Measurements from ENCODE around the gene KRT85. TPM values are rescaled to one million over a fixed set of nuclear protein-coding genes. Genes with fewer than 3 reads are reported as not detected.

The KRT85 gene
- total RNA-seq (2016; rRNA removed; fragmentation: Illumina TruSeq; extraction: Trizol) (not detected in 2 replicates), polyA plus RNA-seq (2011; rRNA removed) (not detected in 2 replicates), polyA minus RNA-seq (2011; rRNA and poly(A)+ RNA removed; ENCODE audit: low replicate concordance) (not detected in 2 replicates), Bru-seq, nascent RNA (not detected), BruChase-seq, experiment 1, labeled RNA remaining after a 6-hour chase (not detected), BruChase-seq, experiment 2, labeled RNA remaining after a 2-hour chase (not detected)
- not detected in 2 replicates for total RNA-seq (2016; cell fraction: cytosol; rRNA removed; fragmentation: Illumina TruSeq; extraction: Trizol; ENCODE audit: low read depth)
- not detected in 2 replicates for total RNA-seq (2016; cell fraction: insoluble cytoplasmic fraction; rRNA removed; fragmentation: Illumina TruSeq; extraction: Trizol)
- total RNA-seq (2016; cell fraction: membrane; rRNA removed; fragmentation: Illumina TruSeq; extraction: Trizol): not detected in 2 replicates
- total RNA-seq (2016; cell fraction: nucleus; rRNA removed; fragmentation: Illumina TruSeq; extraction: Trizol): not detected in 2 replicates
- not detected in 2 replicates for polyA plus RNA-seq (2011; cell fraction: cytosol; rRNA removed)
- not detected in 2 replicates for polyA plus RNA-seq (2011; cell fraction: nucleus; rRNA removed)
- not detected in 2 replicates for polyA plus RNA-seq (2012)
- polyA plus RNA-seq (2016; cell fraction: cytosol; fragmentation: Illumina TruSeq; extraction: Trizol; ENCODE audit: low read depth): not detected in 2 replicates
- polyA plus RNA-seq (2016; cell fraction: insoluble cytoplasmic fraction; fragmentation: Illumina TruSeq; extraction: Trizol; ENCODE audit: low read depth): not detected in 2 replicates
- not detected in 2 replicates for polyA plus RNA-seq (2016; cell fraction: membrane; fragmentation: Illumina TruSeq; extraction: Trizol; ENCODE audit: low read depth)
- polyA plus RNA-seq (2016; cell fraction: nucleus; fragmentation: Illumina TruSeq; extraction: Trizol; ENCODE audit: insufficient read depth, low read depth): not detected in 2 replicates
- polyA minus RNA-seq (2011; cell fraction: cytosol; rRNA and poly(A)+ RNA removed): not detected in 2 replicates
- polyA minus RNA-seq (2011; cell fraction: nucleus; rRNA and poly(A)+ RNA removed): not detected in 2 replicates
- long read RNA-seq, experiment 1: 0 reads
- long read RNA-seq, experiment 2: 0 reads

DNA sequence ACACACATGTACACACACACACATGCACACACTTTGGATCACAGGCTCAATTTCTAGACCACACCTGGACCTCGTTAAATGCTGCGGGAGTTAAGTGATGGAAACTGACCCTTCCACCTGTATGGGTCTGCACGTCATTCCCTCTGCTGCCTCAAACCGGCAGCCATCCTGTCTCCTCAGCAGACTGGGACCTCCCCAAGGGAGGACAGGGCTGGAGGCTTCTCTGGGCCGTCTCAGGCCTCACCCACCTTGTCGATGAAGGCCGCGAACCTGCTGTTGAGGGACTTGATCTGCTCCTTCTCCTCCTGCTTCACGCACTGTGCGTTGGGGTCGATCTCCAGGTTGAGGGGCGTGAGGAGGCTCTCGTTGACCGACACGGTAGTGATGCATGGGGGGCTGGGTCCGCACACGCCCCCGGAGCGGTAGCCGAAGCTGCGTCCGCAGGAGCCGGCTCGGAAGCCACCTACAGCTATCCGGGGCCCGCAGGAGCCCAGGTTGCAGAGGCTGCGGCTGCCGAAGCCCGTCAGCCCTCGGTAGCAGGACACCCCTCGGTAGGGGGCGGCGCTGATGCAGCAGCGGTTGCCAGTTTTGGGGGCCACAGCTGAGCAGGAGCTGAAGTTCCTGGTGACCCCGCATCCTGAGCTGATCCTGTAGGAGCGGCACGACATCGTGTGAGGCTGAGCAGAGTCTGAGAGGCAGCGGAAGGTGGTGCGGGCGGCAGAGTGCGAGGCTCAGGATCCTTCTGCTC, at the start of gene KRT85:
Gene KRT85, minus strand, starts transcription at position 744 of the 748 bp plus-strand sequence. Its CDS starts 76 bp downstream, at position 668.
- H3K79me2 ChIP-seq (ENCODE audit: insufficient read depth, low read length): no peaks in the 10 kb centered on the region
- no peak within 1 kb of the TSS for H3K9ac ChIP-seq (ENCODE audit: insufficient read depth, low read depth, low read length)
- H2AFZ ChIP-seq (ENCODE audit: low read length): no peak within 1 kb of the TSS
- no peaks in the 10 kb centered on the region for H3K9me3 ChIP-seq (ENCODE audit: low read length)
- ChIA-PET CTCF (ENCODE audit: low intra/inter-chr PET ratio, low total read pairs) (no interaction called here), POLR2A (no interaction called here)
- in situ Hi-C loops (cut with HindIII; ENCODE audit: extremely low pct_ligation_motif_present, low pct_unique_long_range_greater_than_20kb): no loop called here
- TF ChIP-seq, protein P1, sequence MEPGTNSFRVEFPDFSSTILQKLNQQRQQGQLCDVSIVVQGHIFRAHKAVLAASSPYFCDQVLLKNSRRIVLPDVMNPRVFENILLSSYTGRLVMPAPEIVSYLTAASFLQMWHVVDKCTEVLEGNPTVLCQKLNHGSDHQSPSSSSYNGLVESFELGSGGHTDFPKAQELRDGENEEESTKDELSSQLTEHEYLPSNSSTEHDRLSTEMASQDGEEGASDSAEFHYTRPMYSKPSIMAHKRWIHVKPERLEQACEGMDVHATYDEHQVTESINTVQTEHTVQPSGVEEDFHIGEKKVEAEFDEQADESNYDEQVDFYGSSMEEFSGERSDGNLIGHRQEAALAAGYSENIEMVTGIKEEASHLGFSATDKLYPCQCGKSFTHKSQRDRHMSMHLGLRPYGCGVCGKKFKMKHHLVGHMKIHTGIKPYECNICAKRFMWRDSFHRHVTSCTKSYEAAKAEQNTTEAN (CRISPR knock-in tag; conservative IDR thresholded peaks at IDR 0.05): no peak
- TF ChIP-seq MIXL1 (CRISPR knock-in tag; IDR thresholded peaks at IDR 0.05) (no peak), ZNF614 (CRISPR knock-in tag; IDR thresholded peaks at IDR 0.05; ENCODE audit: borderline replicate concordance) (no peak), ZNF446 (CRISPR knock-in tag; IDR thresholded peaks at IDR 0.05) (no peak), TEAD3 (CRISPR knock-in tag; optimal IDR thresholded peaks at IDR 0.05; ENCODE audit: borderline replicate concordance) (no peak)
- TF ChIP-seq, protein P2, sequence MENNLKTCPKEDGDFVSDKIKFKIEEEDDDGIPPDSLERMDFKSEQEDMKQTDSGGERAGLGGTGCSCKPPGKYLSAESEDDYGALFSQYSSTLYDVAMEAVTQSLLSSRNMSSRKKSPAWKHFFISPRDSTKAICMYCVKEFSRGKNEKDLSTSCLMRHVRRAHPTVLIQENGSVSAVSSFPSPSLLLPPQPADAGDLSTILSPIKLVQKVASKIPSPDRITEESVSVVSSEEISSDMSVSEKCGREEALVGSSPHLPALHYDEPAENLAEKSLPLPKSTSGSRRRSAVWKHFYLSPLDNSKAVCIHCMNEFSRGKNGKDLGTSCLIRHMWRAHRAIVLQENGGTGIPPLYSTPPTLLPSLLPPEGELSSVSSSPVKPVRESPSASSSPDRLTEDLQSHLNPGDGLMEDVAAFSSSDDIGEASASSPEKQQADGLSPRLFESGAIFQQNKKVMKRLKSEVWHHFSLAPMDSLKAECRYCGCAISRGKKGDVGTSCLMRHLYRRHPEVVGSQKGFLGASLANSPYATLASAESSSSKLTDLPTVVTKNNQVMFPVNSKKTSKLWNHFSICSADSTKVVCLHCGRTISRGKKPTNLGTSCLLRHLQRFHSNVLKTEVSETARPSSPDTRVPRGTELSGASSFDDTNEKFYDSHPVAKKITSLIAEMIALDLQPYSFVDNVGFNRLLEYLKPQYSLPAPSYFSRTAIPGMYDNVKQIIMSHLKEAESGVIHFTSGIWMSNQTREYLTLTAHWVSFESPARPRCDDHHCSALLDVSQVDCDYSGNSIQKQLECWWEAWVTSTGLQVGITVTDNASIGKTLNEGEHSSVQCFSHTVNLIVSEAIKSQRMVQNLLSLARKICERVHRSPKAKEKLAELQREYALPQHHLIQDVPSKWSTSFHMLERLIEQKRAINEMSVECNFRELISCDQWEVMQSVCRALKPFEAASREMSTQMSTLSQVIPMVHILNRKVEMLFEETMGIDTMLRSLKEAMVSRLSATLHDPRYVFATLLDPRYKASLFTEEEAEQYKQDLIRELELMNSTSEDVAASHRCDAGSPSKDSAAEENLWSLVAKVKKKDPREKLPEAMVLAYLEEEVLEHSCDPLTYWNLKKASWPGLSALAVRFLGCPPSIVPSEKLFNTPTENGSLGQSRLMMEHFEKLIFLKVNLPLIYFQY (CRISPR knock-in tag; IDR thresholded peaks at IDR 0.05; ENCODE audit: borderline replicate concordance): no peak
- FAIRE-seq (no peak), DNase-seq (ENCODE audit: low spot score) (no peak), ATAC-seq (no peak)
- no peaks in the 10 kb centered on the region for H4K20me1 ChIP-seq (ENCODE audit: insufficient read depth, low read length)
- H3K4me2 ChIP-seq (ENCODE audit: low read depth, low read length): no peak within 1 kb of the TSS
- no peak within 1 kb of the TSS for H3K4me3 ChIP-seq (replicated peaks in 1 of 3; ENCODE audit: insufficient read depth in 1 of 3, low read depth in 2 of 3, low read length in 3 of 3)
- 56% methylated on average over 20 of the region's 42 CpGs for WGBS (ENCODE audit: low lambda C conversion rate)
- intact Hi-C loops (cut with micrococcal nuclease; ENCODE audit: unreplicated experiment): no loop called here
- H3K36me3 ChIP-seq (replicated peaks in 1 of 2; ENCODE audit: control insufficient read depth in 1 of 2, insufficient read depth in 2 of 2, low read length in 2 of 2): no peaks in the 10 kb centered on the region
- no peak within 1 kb of the TSS for H3K27ac ChIP-seq (ENCODE audit: extremely low read length, insufficient read depth, low read length)
- H3K4me1 ChIP-seq (ENCODE audit: insufficient read depth, low read length): peaks cover 5% of the 10 kb centered on the region; the same call in 1 of the 2 replicates
- no TSS peak for BruUV-seq (replicated peaks)
- H3K27me3 ChIP-seq (ENCODE audit: control insufficient read depth in 1 of 2, insufficient read depth in 2 of 2, low read length in 2 of 2): peaks cover 6 to 55% of the 10 kb centered on the region in 2 experiments; a peak in 4 of 5 replicates
